Ammon's horn (tissue), 1 donor: Measurements from ENCODE around the gene CHPT1.

Experiments
- DNase-seq: peaks from one replicate; pipeline ENCODE4 v3.0.0-alpha.2; 2016; ENCODE audit warnings: low spot score

The CHPT1 gene

DNA sequence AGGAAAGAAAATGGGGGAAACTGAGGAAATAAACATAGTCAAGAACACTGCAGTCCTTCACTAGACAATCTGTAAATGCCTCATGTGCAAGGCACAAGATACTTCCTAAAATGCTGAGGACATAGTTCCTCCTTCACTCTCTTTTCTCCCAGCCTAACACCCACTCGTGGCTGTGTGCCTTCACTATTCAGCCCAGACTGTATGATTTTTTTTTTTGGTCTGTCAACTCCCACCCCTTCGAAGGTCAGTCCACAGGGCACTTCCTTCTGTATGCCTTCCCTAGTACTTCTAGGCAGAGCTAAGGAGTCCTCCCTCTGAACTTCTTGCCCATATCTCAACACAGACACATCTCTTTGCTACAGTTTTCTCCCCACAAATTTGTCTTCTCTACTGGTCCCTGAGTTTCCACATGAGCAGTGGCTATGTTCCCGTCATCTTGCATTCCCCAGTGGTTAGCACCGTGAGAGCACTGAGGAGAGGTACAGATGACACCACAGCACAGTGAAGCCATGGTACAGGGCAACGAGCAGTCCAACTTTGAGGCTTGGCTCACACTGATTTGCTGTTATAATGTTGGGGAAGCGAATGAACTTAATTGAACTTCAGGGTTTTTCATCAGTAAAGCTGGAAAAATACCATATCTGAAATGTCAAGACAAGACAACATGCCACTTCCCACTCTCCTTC lies 65.9 kb downstream of the CHPT1 start:
- peak; percentile 45 for DNase-seq

DNA sequence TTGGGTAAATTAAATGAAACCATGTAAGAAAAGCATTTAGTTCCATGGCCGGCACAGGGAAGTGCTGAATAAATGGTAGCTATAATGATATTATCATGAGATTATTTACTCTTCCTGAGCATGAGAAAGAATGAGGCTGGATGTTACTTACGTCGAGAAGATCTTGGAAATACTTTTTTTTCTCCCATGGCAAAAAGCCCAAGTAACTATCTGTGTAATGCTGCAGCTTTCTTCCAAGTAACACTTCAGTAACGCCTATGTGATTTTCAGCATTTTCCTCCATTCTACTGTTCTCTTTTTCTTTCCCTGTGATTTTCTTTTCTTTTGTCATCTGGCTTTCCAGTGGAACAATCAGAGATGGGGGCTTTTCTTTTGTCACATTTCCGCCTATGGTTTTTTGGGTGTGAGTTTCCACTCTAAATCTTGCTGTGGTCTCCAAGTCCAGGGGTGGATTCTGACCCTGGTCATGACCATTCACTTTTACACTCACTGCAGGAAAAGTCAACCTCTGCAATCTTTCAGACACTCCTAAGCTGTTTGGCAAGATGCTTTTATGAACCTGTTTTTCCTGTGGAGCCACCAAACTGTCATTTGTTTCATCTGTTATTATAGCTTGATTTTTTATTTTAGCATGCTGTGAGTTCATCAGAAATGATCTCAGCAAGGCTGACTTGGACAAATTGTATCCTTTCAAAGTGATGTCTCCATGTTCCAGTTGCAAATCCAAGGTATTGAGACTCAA lies 66.8 kb downstream of the CHPT1 start:
- no peak for DNase-seq

DNA sequence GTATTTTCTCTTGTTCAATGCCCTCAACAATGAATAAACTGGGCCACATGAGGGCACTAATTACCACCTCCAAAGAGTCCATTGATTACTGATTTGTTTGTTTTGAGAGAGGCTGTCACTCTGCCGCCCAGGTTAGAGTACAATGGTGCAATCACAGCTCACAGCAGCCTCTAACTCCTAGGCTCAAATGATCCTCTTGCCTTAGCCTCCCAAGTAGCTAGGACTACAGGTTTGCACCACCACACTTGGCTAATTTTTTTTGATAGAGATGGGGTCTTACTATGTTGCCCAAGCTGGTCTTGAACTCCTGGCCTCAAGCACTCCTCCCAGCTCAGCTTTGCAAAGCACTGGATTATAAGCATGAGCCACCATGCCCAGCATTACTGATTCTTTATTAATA lies 70.1 kb downstream of the CHPT1 start:
- DNase-seq = no peak

DNA sequence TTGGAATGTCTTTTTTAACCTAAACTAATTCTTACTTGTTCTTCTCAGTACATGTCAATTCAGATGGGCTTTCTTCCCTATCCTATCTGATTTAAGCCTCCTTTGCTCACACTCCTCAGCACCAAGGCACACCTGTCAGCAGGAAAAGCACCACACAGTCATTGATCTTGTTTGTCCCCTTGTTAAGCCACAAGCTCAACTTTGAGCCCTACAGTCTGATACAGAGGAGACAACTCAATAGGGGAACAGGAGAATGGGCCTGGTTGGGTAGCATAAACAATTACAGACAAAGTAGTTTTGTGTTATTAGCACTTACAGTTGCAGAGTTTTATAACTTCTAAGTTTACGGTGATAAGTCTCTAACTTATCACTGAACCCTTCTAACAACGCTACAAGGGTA lies 71.3 kb downstream of the CHPT1 start:
- DNase-seq = no peak

DNA sequence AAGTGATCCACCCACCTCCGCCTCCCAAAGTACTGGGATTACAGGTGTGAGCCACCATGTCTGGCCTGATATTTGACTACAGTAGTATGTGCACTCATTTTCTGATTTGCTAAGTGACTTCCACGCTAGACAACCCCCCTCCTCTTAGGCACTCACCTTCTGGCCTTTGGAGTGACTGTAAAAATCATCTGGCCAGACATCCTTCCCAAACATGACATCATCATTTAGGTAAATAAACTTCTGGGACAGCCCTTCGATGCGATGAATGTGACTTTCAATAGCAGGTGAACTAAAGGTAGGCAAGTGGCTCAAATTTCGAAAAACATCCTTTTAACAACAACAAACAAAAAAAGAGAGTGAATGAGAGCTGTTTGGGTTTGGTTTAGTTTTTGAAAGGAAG lies 72.4 kb downstream of the CHPT1 start:
- DNase-seq = no peak

DNA sequence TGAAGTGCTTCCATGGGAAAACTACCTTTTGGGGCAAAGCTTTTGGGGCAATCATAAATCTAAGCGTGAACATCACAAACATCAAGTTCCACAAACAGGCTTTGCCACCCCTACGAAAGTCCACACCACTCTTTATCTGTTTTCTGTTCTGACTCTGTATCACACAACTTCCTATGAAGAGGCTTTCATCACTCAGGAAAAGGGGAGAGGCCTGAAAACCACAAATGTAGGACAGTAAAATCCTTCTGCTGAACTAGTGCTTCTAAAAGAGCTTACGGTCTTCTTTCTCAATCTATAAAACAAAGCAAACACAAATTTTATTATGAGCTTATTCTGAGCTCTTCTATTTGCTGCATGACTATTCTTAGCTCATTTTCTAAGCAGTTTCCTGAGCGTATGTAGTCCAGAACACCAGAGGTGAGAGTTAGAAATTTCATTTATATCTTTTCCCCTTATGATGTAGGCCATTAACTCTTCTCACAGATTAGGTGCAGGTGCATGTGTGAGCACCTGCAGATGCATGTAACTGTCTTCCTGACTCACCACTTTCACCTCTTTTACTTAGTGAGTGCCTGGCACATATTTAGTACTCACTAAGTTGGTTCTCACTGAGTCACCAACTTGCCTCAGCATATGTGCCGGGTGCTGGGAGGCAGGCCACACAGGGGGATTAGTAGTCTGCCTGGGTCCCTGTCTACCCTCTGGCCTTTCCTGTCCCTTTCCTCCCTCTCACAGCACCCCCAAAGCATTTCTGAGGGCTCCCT lies 74.8 kb downstream of the CHPT1 start:
- DNase-seq = peak; percentile 32

DNA sequence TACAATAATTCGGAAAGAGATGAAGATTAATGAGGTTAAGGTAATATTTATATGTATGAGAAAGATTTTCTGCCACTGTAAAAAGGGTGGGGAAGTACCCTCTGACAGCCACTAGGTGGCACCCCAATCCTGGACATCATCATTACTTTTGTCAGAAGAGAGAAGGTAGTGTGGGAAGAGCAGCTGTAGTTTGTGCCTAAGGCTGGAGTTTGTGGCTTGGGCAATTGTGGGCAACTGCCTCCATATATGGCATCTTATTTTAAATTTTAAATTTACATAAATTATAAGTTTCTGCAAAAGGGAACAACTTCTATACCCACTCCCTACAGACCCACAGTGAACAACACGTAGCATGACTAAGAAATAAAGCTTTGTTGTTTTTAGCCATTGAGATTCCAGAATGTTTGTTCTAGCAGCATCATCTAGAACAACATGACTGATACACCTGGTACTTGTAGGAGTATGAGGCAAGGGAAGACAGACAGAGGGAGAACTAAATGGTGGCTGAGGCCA lies 76.3 kb downstream of the CHPT1 start:
- peak; percentile 87 for DNase-seq

DNA sequence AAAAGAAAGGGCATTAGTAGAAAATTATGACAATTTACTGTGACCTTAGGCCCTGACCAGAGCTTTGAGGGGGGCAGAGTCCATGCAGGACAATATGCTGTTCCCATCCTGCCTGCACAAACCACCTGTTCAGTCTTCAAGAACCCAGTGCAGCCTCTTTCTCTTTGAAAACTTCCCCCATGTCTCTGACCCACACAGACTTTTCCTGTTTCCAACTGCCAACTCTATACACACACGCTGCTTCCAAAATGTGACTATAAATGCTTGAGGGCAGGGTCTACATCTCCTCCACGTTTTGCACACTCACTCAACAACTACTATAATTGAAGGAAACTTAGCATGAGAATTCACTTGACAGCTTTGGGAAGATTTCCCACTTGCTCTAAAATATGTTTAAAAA lies 78.4 kb downstream of the CHPT1 start:
- DNase-seq = no peak

DNA sequence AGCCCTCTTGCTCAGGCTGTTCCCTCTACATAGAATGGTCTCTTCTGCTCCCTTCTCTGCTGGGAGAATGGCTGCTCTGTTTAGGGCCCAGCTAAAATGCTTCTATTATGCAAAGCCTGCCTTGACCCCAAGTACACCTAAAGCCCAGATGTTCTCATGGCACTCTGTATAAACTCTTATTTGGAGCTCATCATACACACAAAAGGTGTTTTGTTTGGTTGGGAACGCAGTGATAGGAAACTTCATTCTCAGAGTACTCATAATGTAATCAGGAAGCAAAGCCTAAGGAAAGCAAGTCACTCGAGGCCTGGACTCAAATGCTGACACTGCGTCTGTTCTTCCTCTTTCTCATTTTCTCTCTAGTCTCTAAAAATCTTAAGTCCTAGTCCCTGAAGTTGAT lies 80.0 kb downstream of the CHPT1 start:
- peak; percentile 58 for DNase-seq

DNA sequence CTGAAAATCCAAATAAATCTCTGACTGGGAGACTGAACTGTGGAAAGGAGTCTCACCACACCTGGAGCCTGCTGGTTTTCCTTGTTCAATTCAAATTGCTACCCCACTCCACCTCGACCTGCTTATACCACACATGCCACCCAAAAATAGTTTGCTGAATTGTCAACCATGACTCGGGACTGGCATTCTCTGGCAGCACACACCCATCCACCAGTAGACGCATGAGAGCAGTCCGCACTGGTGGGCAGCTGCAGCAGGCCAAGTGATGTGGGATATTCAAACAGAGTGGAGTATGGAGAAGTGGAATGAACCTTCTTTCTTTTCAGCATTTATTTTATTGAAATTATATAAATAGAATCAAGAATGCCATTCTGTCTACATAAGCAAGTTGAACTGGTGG lies 80.5 kb downstream of the CHPT1 start:
- no peak for DNase-seq
